Activated CD4-positive, CD25-positive, alpha-beta regulatory T cell treated with anti-CD3 and anti-CD28 coated beads, Interleukin-2, amount 50 U/mL, for 16 hours (primary cell): Measurements from ENCODE around the gene GOLGA6L24.
"Not testable (repeated sequence)": the region's sequence is repeated elsewhere in the genome, so short reads cannot be mapped to it uniquely, and the experiment has no call there.

Experiments
- DNase-seq: peaks from one replicate; pipeline ENCODE4 v3.0.0-alpha.2; 2020; ENCODE audit warnings: low read depth, low spot score

GOLGA6L24 gene

GRCh38 chr15:28357984-28358383, at the start of gene GOLGA6L24:
Gene GOLGA6L24 (minus strand): TSS chr15:28358084. CDS start chr15:28358023, 61 bp downstream.
- DNase-seq, result not testable (repeated sequence)

- DNase-seq, result not testable (repeated sequence)
These were observed 45.0 kb upstream of the GOLGA6L24 start for GRCh38 chr15:28402774-28403435.

GRCh38 chr15:28396022-28396421, 38.1 kb upstream of the GOLGA6L24 start:
- not testable (repeated sequence) for DNase-seq

- DNase-seq, result not testable (repeated sequence)
These were observed 22.2 kb upstream of the GOLGA6L24 start for GRCh38 chr15:28380053-28380452.

- DNase-seq, result not testable (repeated sequence)
These were observed 20.5 kb upstream of the GOLGA6L24 start, which contains the start of gene GOLGA8F for GRCh38 chr15:28378364-28378763. Gene GOLGA8F (plus strand): TSS chr15:28378664. CDS start chr15:28378762, 98 bp downstream.

- DNase-seq, result not testable (repeated sequence)
These were observed 7.6 kb upstream of the GOLGA6L24 start for GRCh38 chr15:28365502-28365901.

GRCh38 chr15:28322129-28322588, 35.7 kb downstream of the GOLGA6L24 start, which contains the start of gene HERC2:
Gene HERC2 (minus strand): TSS chr15:28322179. CDS start chr15:28321433, 746 bp downstream.
- DNase-seq, result not testable (repeated sequence)

GRCh38 chr15:28321358-28322078, 36.4 kb downstream of the GOLGA6L24 start:
- peak; percentile 0 for DNase-seq

GRCh38 chr15:28319725-28320124, 38.2 kb downstream of the GOLGA6L24 start:
- not testable (repeated sequence) for DNase-seq

- DNase-seq, result not testable (repeated sequence)
These were observed 39.1 kb downstream of the GOLGA6L24 start for GRCh38 chr15:28318828-28319227.

- DNase-seq, result not testable (repeated sequence)
These were observed 39.8 kb downstream of the GOLGA6L24 start for GRCh38 chr15:28318122-28318521.

- not testable (repeated sequence) for DNase-seq
These were observed 40.9 kb downstream of the GOLGA6L24 start for GRCh38 chr15:28316958-28317357.

GRCh38 chr15:28310454-28310853, 47.4 kb downstream of the GOLGA6L24 start:
- DNase-seq, result not testable (repeated sequence)

- not testable (repeated sequence) for DNase-seq
These were observed 49.2 kb downstream of the GOLGA6L24 start for GRCh38 chr15:28308718-28309117.
